ENCODE data around the gene AK9.
A peak's percentile ranks its signal among the peaks of the same experiment; 100 is the strongest.
"Not testable (repeated sequence)": the region's sequence is repeated elsewhere in the genome, so short reads cannot be mapped to it uniquely, and the experiment has no call there.

Gene AK9

DNA sequence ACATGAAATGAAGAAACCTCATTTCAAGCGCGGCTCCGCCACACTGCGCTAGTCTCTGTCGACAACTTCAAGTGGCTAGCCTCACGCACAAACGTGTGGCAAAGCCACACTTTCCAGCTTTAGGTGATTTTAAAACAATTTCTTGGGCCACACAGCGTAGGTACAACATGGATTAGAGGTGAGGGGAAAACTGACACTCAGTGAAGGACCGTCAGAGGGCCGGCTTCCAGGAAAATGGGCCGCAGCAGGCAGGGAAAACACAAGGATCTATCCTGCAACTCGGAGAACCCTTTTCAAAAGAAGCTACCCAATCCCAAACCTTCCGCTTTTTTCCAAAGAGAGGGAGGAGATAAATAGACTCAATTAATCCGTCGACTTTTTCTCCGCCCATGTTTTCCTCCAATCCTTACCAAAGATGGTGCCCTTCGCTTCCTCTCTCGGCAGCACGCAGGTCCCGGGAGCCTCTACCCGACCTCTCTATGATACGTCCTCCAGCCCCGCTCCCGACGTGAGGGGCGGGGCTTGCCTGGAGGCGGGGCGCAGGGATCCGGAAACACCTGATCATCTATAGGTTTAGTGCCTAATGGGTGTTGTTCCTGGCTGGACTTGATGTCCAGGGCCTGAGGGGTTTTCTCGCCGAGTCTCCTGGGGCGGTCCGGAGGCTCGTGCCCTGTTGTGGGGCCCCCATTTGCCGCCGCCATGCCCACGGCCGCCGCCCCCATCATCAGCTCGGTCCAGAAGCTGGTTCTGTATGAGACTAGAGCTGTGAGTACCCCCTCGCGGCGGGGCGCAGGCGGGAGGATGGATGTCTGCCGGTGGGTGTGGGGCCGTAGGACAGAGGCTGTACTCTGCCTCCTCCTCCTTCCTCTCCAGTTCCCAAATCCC is at the start of gene AK9, which contains the start of gene FIG4:
Gene AK9 (minus strand): TSS at position 466 of the 885 bp plus-strand sequence. CDS start 15,457 bp downstream, outside the sequence.
Gene FIG4 (plus strand): TSS at position 560 of the 885 bp plus-strand sequence. CDS start 140 bp downstream, at position 700.
- peak; percentile 88 for DNase-seq (ENCODE audit: low spot score)

GRCh38 chr6:109740787-109741186 is 49.8 kb upstream of the AK9 start:
- no peak for DNase-seq (ENCODE audit: low spot score)

DNA sequence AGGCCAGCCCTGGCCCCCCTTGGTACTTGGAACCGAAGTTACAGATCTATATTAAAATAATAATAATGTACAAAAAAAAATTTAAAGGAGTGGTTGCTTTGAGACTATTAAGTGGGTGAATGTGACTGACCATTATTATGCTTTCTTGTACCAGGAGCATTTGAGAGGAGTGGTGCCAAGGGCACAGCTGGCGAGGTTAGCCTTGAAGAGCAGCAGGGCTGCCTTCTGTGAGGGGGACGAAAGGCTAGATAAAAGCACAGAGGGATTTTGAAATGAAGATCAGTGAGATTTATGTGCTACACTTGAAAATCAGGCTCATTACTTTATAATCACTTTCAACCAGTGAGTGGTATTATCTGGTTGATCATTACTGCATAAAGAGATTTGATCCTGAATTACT is 48.7 kb upstream of the AK9 start:
- no peak for DNase-seq (ENCODE audit: low spot score)

GRCh38 chr6:109738667-109739066 is 47.7 kb upstream of the AK9 start:
- no peak for DNase-seq (ENCODE audit: low spot score)

- DNase-seq (ENCODE audit: low spot score): no peak
These were observed 47.3 kb upstream of the AK9 start for GRCh38 chr6:109738255-109738654.

DNA sequence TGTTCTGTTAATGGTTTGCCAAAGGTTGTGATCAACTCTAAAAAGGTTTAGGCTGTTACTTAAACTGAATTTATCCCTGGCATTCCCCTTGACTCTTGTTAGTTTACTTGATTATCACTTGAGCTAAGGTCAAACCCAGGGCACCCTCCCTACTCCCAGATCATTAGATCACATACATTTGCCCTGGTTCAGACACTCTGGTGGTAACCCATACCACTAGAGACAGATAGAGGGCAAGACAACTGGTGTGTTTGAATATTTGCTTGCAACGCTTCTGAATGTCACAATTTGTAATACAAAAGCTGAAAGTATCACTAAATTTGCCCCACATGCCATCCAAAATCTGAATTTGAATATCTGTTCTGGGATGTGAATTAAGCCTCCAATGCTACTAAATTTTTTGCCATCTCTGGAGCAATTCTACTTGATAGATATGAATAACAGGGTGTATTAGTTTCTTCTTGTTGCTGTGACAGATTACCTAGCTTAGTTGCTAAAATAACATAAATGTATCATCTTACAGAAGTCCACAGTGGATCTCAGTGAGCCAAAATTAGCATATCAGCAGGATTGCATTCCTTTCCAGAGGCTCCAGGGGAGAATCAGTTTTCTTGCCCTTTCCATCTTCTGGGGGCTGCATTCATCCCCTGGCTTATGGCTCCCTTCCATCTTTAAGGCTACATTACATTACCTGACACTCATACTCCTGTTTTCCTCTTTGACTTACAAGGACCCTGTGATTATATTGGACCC is 45.4 kb upstream of the AK9 start:
- DNase-seq (ENCODE audit: low spot score): no peak

GRCh38 chr6:109725250-109725649 is 34.2 kb upstream of the AK9 start:
- DNase-seq (ENCODE audit: low spot score): not testable (repeated sequence)

DNA sequence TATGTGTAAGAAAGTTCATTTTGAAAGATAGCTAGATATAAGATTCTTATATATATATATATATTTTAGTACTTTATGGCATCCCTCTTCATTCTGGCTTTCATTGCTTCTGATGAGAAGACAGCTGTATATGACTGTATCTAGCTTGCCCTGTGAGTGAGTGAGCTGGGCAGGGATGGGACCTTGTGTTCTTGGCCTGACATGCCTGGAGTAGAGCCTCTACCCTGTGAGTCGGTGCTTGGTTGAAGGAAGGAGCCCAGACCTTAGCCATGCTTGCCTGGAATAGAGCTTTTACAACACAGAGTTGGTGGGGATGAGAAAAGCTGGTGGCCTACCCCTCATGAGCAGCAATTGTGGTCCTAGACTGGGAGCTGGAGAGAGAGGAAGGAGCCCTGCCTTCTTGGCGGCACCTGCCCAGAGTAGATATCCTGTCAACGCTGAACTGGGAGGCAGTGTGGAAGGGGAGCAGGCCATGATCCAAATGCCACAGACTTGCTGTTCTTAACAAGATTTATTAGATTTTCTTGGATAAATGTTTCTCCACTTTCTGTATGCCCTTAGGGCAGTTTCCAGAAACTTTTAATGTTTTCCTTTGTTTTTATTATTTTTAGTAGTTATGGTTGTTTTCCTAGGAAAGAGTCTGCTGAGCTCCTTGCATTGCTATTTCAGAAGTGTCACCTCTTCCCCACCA is 31.7 kb upstream of the AK9 start:
- no peak for DNase-seq (ENCODE audit: low spot score)

GRCh38 chr6:109722011-109722410 is 31.0 kb upstream of the AK9 start:
- DNase-seq (ENCODE audit: low spot score): no peak

DNA sequence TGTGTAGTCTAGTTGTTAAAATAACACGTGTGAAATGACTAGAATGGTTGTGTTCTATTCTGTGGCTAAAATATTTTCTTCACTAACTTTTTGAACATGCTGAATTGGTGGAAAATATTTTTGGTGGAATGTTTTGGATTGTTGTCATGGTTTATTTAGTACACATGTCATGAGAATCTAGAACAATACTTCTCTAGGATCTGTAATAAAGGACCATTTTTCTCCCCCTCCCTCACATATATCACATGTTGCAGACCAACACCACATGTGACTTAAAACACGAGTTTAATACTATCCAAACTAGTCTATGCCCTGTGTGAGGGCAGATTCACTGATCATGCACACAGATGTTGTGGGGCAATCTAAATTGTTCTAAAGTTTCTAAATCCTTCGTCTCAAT is 29.3 kb upstream of the AK9 start:
- DNase-seq (ENCODE audit: low spot score): no peak

GRCh38 chr6:109718991-109719390 is 28.0 kb upstream of the AK9 start:
- DNase-seq (ENCODE audit: low spot score): no peak

GRCh38 chr6:109717971-109718370 is 27.0 kb upstream of the AK9 start:
- DNase-seq (ENCODE audit: low spot score): no peak

DNA sequence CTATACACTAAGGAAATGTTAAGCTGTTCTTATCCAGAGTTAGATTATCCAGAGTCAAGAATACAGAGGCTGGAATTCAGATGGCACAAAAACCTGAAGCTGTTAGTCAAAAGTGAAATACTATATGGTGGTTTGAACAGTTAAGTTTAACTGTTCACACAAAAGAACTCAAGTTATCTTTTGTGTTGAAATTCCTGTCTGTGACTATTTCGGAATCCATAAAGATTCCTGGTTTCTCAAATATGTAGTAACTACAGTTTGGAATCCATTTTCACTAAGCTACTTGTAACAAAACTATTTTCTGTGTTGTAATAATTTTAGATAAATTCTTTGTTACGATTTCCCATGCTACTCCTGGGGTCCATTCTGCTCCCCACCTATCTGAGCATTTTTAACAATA is 24.6 kb upstream of the AK9 start:
- no peak for DNase-seq (ENCODE audit: low spot score)

- no peak for DNase-seq (ENCODE audit: low spot score)
These were observed 23.6 kb upstream of the AK9 start for GRCh38 chr6:109714611-109715010.

DNA sequence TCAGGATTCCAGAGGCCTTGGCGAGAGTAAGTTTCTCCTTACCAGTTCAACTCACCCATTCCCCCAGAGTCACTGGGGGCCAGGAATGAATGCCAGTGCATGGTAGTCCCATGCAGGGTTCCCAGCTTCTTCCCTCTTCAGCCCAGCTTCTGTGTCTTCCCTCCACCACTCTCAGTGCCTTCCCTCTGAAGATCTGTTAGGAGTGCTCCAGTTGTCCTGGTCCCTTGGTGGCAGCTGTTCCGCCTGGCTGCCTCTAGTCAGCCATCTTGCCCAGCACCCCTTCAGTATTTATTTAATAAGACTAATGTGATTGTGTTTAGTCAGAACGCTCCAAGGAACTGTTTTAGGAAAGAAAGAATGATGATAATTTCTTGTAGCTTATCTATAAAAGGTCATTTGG is 23.2 kb upstream of the AK9 start:
- no peak for DNase-seq (ENCODE audit: low spot score)

DNA sequence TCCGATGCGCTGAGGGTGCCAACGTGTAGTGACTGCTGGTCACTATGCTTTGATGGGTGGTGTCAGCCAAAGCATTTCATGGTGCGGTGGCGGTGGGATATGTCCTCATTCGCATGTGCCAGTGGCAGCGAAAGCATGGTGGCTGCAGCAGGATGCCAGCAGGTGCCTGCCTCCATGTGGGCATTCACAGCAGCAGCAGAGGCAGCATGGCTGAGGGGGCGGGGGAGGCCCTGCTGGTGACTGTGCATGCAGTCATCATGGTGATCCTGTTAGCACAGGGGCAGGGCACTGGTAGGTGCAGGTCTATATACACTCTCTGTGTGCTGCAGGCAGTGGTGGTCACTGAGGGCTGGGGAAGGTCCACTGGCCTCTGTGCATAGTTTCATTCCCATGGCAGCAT is 22.1 kb upstream of the AK9 start:
- DNase-seq (ENCODE audit: low spot score): no peak

- not testable (repeated sequence) for DNase-seq (ENCODE audit: low spot score)
These were observed 17.1 kb upstream of the AK9 start for GRCh38 chr6:109708099-109708498.

DNA sequence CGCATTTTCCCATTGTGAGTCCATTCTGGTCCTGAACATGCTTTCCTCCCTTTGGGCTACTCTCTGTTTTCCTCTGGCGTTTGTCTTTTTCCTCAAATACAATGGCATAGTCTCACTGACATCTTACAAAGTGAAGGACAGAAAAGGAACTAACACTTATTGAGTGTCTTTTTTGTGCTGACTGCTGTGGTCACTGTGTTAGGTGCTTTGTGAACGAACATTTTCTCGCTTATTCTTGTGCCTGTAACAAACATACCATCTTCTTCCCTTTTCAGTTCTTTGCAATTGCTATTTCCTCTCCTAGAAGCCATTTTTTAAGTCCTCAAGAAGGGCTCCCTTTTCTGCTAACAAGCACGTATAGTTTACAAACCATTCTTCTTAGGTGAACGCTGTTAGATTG is 15.5 kb upstream of the AK9 start:
- DNase-seq (ENCODE audit: low spot score): no peak

DNA sequence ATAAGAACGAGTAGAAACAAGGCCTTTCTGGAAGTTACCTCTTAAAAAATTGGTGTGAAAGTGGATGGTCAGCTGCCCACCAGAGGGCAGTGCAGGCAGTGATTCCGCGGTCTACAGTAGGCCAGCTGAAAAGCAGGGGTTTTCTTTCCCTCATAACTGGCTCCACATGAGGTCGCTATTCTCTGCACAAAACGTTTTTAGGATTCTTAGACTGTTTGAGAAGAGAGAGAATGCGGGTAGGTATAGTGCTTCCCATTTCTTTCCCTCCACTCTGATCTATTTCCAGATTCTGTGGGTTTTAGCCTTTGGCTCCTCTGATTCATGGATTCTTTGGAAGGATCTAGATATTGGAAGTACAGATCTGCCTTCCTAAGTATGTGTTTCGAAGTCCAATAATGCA is 14.3 kb upstream of the AK9 start:
- DNase-seq (ENCODE audit: low spot score): peak; percentile 78

DNA sequence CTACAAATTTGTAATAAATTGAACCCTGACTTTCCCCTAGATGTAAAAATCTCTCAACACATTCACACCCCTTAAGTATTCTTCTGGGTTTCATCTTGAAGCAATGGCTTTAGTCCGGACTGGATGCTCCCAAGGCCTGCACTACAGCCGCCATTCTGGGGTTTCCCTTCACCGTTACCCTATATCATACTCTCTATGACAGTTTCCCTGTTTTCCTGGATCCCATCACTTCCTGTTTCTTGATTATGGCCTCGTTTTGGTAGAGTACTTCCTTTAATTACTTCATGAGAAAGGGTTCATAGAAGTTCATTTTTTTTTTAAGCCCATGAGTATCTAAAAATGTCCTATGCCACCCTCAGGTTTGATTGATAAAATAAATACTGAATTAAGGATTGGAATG is 11.8 kb upstream of the AK9 start:
- no peak for DNase-seq (ENCODE audit: low spot score)

DNA sequence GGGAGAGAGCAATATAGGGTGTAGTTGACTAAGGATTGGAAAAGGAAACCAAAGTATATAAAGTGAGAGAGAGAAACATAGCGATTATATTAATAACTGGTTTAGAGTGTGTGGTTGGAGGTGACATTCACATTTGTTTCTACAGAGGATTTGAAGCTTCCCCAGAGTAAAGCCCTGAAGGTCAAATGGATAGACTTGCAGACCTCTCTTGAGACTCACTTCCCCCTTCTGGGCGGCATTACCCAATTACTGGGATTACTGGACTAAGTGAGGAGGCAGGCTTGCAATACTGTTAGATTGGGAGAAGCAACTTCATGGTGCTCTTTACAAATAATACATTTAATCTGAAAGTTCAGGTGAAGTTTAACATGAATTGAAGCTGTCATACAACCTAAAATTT is 10.8 kb upstream of the AK9 start:
- no peak for DNase-seq (ENCODE audit: low spot score)

- no peak for DNase-seq (ENCODE audit: low spot score)
These were observed 10.2 kb upstream of the AK9 start for GRCh38 chr6:109701221-109701620.

GRCh38 chr6:109696355-109696754 is 5.4 kb upstream of the AK9 start:
- no peak for DNase-seq (ENCODE audit: low spot score)
